Thyroid gland (tissue), 4 donors: Measurements from ENCODE around the gene UCP2. TPM values are rescaled to one million over a fixed set of nuclear protein-coding genes. Genes with fewer than 3 reads are reported as not detected.

Experiments used
- DNase-seq, 2 donors: peaks; one replicate each; pipeline ENCODE4 v3.0.0-alpha.2; 2019
- H3K27ac ChIP-seq, 3 donors: fragments of 200-600 bp; sonication (generic); 1 replicate in 2 of 3; 2 replicates in 1 of 3; pipeline ENCODE4 v1.5.1; 2016 to 2019; ENCODE audit warnings: mild to moderate bottlenecking in 1 of 3, moderate library complexity in 1 of 3
- H3K27me3 ChIP-seq: fragments of 200-600 bp; sonication (generic); one replicate; pipeline ENCODE4 v1.5.1; 2019
- H3K36me3 ChIP-seq, 2 donors: fragments of 200-600 bp; sonication (generic); one replicate each; pipeline ENCODE4 v1.5.1; 2016 to 2019
- H3K4me1 ChIP-seq, 2 donors: fragments of 200-600 bp; sonication (generic); one replicate each; pipeline ENCODE4 v1.5.1; 2017 to 2019
- H3K4me3 ChIP-seq, 3 donors: fragments of 200-600 bp; sonication (generic); replicated peaks in 1 of 3; 1 replicate in 2 of 3; 2 replicates in 1 of 3; pipeline ENCODE4 v1.5.1; 2016; ENCODE audit warnings: mild to moderate bottlenecking in 1 of 3
- H3K9me3 ChIP-seq: fragments of 200-600 bp; sonication (generic); one replicate; pipeline ENCODE4 v1.5.1; 2017
- POLR2A ChIP-seq, 2 donors: fragments of 450-650 bp; IDR thresholded peaks; one replicate each; pipeline ENCODE4 v1.6.1; 2017; ENCODE audit warnings: antibody characterized with exemption in 2 of 2, mild to moderate bottlenecking in 2 of 2, moderate library complexity in 1 of 2
- WGBS, 2 donors: methylation state at CpG; one replicate each; pipeline ENCODE4 v1.1.5; 2017; 5-methylcytosine and 5-hydroxymethylcytosine counted together
- intact Hi-C: fragments of 100-400 bp; cut with DNase I; formaldehyde crosslinking; loops from one replicate; pipeline ENCODE4 v1.15.1; 2023
- total RNA-seq, 4 donors: library from RNA; depleted of rRNA; stranded (reverse); fragments of >200 nt; gene quantifications; one replicate each; pipeline ENCODE4 v1.2.3, GENCODE V29; 2016
- TF ChIP-seq, protein P1 (sequence below), 6 experiments: fragments of 200-600 bp in 3 of 6; fragments of 450-650 bp in 3 of 6; sonication (generic) in 3 of 6; IDR thresholded peaks; one replicate each; pipeline ENCODE4 v1.5.1; 2016 to 2019; ENCODE audit warnings: antibody characterized with exemption in 6 of 6, mild to moderate bottlenecking in 2 of 6, inconsistent platforms in 1 of 6, moderate library complexity in 1 of 6

Gene UCP2
- total RNA-seq, 4 donors from 2014 or later, result 41.4 to 97.0 (median 52.5) TPM

DNA sequence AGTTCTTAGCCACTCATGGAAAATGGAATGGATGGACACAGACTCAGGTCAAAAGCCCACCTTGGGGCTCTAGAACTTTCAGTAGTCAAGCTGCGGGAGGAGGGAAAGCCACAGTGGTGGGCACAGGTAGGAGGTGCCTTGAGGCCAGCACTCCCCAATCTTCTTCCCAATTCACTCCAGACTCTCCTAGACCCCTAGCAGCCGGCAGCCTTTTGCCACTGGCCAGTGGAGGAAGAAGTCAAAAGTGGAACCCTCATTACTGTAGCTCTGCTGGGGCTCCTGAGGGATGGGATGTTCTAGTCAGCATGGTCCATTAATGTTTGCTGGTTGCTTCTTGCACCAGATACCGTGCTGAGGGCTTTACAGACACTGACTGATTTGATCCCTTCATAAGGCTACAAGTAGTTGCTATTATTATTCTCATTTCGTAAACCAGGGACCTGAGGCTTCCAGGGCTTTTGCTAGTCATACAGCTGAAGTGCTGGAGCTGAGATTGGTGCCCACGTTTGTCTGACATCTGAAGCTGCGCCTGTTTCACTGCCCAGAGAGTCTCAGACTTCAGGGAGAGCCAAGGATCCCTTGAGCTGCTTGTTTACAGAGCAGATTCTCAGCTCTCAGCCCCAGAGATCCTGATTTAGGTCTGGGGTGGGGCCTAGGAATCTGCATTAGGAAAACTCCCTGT is 25.2 kb upstream of the UCP2 start:
- peaks cover 6 to 8% of the 10 kb centered on the region in 2 donors for H3K36me3 ChIP-seq
- 77 to 81% methylated on average over 5 to 6 of the region's 6 CpGs for WGBS, 2 donors
- H3K27me3 ChIP-seq, result no peaks in the 10 kb centered on the region
- peak overlapping the region in 1 of 3 donors; percentile 65 for H3K27ac ChIP-seq
- no peak for DNase-seq
- TF ChIP-seq, protein P1, sequence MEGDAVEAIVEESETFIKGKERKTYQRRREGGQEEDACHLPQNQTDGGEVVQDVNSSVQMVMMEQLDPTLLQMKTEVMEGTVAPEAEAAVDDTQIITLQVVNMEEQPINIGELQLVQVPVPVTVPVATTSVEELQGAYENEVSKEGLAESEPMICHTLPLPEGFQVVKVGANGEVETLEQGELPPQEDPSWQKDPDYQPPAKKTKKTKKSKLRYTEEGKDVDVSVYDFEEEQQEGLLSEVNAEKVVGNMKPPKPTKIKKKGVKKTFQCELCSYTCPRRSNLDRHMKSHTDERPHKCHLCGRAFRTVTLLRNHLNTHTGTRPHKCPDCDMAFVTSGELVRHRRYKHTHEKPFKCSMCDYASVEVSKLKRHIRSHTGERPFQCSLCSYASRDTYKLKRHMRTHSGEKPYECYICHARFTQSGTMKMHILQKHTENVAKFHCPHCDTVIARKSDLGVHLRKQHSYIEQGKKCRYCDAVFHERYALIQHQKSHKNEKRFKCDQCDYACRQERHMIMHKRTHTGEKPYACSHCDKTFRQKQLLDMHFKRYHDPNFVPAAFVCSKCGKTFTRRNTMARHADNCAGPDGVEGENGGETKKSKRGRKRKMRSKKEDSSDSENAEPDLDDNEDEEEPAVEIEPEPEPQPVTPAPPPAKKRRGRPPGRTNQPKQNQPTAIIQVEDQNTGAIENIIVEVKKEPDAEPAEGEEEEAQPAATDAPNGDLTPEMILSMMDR (IDR thresholded peaks at IDR 0.05), result no peak
- no peak for TF ChIP-seq POLR2A (IDR thresholded peaks at IDR 0.05)
- intact Hi-C loops, result no loop called here
- H3K4me3 ChIP-seq, result no peak overlapping the region
- peaks cover 0 to 39% of the 10 kb centered on the region in 2 donors for H3K4me1 ChIP-seq
- H3K9me3 ChIP-seq, result no peaks in the 10 kb centered on the region

DNA sequence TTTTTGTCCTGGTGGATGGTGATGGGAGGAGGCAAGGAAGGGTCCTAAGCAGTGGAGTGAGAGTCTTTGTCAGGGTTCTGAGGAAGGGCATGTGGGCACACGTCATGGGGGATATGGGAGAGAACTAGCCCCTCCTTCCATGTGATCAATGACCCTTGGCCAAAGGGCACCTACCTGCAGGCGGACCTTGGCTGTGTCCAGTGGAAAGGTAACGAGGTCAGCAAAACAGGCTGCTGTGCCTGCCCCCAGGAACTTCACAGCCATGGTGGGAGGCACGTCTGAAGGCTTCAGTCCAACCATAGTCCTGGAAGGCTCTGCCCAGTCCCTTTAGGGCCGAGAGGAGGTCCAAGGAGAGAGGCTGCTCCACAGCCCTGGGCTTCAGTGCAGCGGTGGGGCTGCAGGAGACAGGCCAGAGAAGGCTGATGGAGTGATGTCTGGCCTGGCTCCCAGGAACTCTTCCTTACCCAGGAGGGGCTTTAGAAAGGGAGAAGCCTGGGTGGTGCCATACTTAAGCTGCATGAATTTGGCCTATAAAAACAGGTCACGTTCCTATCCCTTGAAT is 24.2 kb upstream of the UCP2 start:
- Histone ChIP-seq H3K4me3 (no peak overlapping the region), H3K36me3 (peaks cover 7 to 8% of the 10 kb centered on the region in 2 donors), H3K27me3 (no peaks in the 10 kb centered on the region), H3K9me3 (no peaks in the 10 kb centered on the region), H3K27ac (no peak overlapping the region), H3K4me1 (peaks cover 0 to 39% of the 10 kb centered on the region in 2 donors)
- intact Hi-C loops, result no loop called here
- no peak for TF ChIP-seq POLR2A (IDR thresholded peaks at IDR 0.05)
- TF ChIP-seq, protein P1 (IDR thresholded peaks at IDR 0.05), result no peak
- 72 to 88% methylated on average over 7 of the region's 7 CpGs for WGBS, 2 donors
- DNase-seq, result no peak

DNA sequence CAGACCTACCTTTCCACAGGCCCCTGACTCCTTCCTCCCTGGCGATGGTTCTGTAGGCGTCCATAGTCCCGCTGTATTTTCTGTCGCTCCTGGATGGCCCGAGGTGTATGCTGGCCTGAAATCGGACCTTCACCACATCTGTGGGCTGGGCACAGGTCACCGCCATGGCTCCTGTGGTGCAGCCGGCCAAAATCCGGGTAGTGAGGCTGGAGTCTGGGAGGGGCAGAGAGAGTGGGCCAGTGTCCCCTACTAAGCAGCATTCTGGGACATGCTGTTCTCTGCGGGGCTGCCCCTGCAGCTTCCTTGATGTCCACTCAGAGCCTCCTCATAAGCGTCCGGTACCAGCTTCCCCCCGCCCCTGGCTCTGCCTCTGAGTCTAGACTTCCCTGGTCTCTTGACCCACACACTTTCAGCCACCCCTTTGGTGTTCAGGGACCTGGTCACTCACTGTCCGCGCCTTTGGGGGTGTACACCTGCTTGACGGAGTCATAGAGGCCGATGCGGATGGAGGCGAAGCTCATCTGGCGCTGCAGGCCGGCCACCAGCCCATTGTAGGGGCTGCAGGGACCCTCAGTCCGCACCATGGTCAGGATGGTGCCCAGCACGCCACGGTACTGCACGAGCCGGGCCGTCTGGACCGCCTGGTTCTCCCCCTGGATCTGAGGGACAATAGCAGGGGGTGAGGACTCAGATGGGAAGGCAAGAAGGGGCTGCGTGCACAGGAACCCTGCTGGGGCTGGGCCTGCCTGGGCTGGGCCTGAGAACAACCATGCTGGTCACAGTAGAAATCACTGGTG is 23.3 kb upstream of the UCP2 start:
- Histone ChIP-seq H3K4me3 (no peak overlapping the region), H3K27ac (no peak overlapping the region), H3K9me3 (no peaks in the 10 kb centered on the region), H3K36me3 (peaks cover 7 to 8% of the 10 kb centered on the region in 2 donors), H3K4me1 (peaks cover 0 to 32% of the 10 kb centered on the region in 2 donors), H3K27me3 (no peaks in the 10 kb centered on the region)
- WGBS, 2 donors, result 97 to 98% methylated on average over 23 to 29 of the region's 29 CpGs
- DNase-seq, result no peak
- intact Hi-C loops, result no loop called here
- TF ChIP-seq POLR2A (IDR thresholded peaks at IDR 0.05), result no peak
- TF ChIP-seq, protein P1 (IDR thresholded peaks at IDR 0.05), result no peak

DNA sequence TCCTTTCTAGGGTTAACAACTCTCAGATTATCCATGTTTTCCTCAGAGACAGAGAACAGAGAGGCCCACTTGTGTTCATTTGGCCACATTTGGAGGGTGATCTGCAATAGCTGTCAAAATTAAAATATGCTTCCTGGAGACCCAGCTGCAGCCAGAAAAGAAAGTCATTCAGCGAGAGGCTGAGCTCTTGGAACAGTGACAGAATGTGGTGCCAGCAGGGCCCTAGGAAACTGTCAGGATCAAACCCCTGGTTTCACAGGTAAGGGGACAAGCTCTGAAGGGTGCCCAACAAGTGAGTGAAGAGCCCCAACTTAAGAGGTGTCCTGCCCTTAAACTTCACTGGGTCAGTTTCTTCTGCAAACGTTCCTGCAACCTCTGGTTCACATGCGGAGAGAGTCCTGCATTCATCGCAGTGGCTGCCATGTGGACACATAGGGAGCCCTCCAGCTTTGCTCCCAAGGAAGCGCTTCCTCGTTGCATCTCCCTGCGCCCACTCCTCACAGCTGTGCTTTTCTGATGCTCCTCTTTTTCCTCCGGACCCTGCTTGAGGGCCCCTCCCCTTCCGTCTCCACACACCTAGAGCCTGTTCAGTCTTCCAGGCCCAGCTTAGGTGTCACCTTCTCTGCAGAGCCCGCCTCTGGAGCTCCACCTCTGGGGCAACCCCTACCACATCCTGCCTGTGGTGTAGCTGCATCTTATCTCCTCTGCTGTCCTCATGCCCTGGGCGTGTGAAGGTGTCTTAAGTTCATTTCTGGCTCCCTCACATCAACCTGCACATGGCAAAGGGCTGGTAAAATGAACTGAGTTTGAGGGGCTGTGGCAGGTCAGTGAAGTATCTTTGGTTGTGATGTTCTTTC is 22.3 kb upstream of the UCP2 start:
- Histone ChIP-seq H3K4me1 (peaks cover 0 to 26% of the 10 kb centered on the region in 2 donors), H3K9me3 (no peaks in the 10 kb centered on the region), H3K27me3 (no peaks in the 10 kb centered on the region), H3K27ac (no peak overlapping the region), H3K4me3 (no peak overlapping the region), H3K36me3 (peaks cover 7 to 8% of the 10 kb centered on the region in 2 donors)
- peak; percentile 23 to 27 for DNase-seq
- 70 to 72% methylated on average over 11 of the region's 11 CpGs for whole genome bisulfite sequencing, 2 donors
- TF ChIP-seq, protein P1 (IDR thresholded peaks at IDR 0.05), result no peak
- TF ChIP-seq POLR2A (IDR thresholded peaks at IDR 0.05), result no peak
- intact Hi-C loops, result no loop called here
